GM21723 (cell line): ENCODE results near the gene GTF2H4.
"Not testable (repeated sequence)": the region's sequence is repeated elsewhere in the genome, so short reads cannot be mapped to it uniquely, and the experiment has no call there.

Experiments
- ATAC-seq: cut with Tn5 transposase; IDR thresholded peaks from one replicate; pipeline ENCODE4 v1.9.1; 2021; ENCODE audit warnings: mild to moderate bottlenecking, moderate library complexity; ENCODE audit not compliant: unreplicated experiment

Gene GTF2H4

GRCh38 chr6:30893666-30894065, 14.3 kb upstream of the GTF2H4 start:
- ATAC-seq: no peak

DNA sequence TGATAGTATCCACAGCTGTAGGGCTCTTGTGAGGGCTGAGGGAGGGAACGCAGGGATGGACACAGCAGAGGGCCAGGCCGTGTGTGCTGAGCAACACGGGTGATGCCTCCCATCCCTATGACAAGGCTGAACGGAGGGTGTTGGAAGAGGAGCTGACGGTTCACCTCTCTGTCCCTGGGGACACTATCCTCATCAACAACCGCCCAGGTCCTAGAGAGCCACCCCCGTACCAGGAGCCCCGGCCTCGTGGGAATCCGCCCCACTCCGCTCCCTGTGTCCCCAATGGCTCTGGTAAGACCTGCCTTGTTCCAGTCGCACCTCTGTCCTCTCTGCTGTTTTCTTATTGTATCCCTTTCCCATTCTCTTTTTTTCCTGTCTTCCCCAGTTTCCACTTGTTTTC, 13.6 kb upstream of the GTF2H4 start:
- ATAC-seq: no peak

DNA sequence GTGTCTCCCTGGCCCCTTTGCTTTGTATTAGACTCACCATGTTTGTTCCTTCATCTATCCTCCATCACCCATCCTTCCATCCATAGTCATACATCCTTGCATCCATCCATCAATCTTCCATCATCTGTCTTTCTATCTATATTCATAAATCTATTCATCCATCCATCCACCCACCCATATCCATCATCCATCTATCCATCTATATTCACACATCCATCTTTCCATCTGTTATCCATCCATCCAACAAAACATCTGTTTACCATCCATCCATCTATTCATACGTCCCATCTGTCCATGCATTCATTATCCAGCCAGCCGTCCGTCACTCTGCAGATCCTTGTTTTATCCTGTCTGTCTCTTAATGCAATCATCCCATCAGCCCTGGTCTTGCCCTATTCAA, 13.1 kb upstream of the GTF2H4 start:
- ATAC-seq: no peak

- ATAC-seq: no peak
Measured at GRCh38 chr6:30895343-30895742, 12.7 kb upstream of the GTF2H4 start.

DNA sequence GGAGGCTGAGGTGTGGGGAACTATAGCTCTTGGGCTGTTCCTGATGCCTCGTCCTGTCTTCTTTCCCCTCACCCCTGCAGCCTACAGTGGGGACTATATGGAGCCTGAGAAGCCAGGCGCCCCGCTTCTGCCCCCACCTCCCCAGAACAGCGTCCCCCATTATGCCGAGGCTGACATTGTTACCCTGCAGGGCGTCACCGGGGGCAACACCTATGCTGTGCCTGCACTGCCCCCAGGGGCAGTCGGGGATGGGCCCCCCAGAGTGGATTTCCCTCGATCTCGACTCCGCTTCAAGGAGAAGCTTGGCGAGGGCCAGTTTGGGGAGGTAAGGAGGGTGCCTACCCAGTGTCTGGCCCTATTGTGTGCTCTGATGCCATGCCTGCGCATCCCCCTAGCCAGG, 11.5 kb upstream of the GTF2H4 start:
- no peak for ATAC-seq

DNA sequence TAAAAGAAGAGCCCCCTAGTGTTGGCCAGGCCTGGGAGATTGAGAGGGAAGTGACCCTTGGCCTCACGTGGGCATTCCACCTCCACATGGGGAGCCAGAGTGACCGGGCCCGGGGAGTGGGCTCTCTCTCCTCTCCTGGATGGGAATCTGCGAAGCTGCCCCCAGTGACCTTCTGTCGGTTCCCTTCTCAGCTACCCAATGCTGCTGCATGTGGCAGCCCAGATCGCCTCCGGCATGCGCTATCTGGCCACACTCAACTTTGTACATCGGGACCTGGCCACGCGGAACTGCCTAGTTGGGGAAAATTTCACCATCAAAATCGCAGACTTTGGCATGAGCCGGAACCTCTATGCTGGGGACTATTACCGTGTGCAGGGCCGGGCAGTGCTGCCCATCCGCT, 10.1 kb upstream of the GTF2H4 start:
- no peak for ATAC-seq

DNA sequence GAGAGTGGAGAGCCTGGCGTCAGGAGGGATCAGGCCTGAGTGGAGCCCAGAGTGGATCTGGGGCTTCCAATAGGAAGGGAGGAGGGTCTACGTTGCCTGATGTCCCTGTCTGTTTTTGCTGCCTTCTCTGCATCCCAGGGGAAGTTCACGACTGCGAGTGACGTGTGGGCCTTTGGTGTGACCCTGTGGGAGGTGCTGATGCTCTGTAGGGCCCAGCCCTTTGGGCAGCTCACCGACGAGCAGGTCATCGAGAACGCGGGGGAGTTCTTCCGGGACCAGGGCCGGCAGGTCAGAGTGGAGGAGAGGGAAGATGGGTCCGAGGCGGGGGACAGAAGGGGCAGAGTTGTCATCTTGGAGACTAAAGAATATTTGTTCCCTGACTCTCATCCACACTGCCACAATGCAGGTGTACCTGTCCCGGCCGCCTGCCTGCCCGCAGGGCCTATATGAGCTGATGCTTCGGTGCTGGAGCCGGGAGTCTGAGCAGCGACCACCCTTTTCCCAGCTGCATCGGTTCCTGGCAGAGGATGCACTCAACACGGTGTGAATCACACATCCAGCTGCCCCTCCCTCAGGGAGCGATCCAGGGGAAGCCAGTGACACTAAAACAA, 9.2 kb upstream of the GTF2H4 start:
- ATAC-seq: no peak

DNA sequence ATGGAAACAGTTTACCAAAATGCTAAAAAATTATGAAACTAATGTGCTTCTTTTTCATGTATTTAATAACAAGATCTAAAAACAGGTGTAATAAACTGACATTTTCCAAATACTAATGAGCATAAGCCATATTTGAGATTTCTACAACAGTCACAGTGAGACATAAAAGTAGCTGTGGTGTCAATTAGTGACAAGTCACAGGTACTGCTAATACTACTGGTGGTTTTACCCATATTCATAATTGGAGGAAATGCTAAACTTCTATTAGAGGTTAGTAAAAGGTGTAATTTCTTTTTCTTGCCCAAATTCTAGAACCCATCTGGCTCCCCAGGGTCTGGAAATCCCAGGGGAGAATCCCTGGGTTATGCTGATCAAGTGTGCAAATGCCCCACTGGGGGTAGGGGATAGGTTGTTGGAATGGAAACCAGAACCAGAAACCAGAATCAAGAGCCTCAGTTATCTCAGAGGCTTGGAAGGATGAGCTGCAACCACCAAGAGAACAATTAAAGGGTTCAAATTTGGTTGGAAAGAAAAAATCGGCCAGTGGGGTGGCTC, 7.1 kb upstream of the GTF2H4 start:
- ATAC-seq: no peak

DNA sequence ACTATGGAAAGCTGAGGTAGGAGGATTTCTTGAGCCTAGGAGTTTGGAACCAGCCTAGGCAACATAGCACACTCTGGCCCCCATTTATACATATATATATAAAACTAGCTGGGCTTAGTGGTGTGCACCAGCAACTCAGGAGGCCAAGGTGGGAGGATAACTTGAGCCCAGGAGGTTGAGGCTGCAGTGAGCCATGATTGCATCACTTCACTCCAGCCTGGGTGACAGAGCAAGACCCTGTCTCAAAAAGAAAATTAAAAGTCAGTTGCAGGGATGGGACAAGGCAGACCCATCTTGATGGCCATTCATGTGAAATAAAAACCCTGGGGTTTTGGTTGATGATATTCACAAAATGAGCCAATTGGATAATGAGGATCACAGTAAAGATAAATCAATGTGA, 6.6 kb upstream of the GTF2H4 start:
- no peak for ATAC-seq

DNA sequence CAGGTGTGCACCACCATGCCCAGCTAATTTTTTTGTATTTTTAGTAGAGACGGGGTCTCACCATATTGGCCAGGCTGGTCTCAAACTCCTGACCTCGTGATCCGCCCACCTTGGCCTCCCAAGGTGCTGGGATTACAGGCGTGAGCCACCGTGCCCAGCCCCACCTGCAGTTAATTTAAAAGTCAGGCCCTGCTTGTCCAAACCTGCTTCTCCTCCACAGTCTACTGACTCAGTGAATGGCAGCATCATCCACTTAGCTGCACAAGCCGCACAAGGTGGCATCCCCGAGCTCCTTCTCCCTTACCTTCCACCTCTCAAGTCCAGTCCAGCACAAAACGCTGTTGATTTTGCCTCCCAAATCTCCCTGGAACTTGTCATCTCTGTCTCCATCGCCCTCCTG, 5.8 kb upstream of the GTF2H4 start:
- ATAC-seq: not testable (repeated sequence)

- ATAC-seq: no peak
Measured at GRCh38 chr6:30902709-30903108, 5.3 kb upstream of the GTF2H4 start.

DNA sequence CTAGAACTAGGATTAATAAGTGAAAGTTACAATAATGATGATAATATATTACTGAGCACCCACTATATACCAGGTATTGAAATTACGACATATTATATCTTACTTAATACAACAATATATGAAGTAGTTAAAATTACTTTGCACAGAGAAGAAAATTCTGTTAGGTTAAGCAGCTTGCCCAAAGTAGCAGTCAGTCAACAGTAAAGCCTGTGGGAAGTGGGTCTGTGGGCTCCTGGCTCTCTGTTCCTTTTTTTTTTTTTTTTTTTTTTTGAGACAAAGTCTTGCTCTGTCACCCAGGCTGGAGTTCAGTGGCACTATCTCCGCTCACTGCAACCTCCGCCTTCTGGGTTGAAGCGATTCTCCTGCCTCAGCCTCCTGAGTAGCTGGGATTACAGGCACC, 4.8 kb upstream of the GTF2H4 start:
- no peak for ATAC-seq

DNA sequence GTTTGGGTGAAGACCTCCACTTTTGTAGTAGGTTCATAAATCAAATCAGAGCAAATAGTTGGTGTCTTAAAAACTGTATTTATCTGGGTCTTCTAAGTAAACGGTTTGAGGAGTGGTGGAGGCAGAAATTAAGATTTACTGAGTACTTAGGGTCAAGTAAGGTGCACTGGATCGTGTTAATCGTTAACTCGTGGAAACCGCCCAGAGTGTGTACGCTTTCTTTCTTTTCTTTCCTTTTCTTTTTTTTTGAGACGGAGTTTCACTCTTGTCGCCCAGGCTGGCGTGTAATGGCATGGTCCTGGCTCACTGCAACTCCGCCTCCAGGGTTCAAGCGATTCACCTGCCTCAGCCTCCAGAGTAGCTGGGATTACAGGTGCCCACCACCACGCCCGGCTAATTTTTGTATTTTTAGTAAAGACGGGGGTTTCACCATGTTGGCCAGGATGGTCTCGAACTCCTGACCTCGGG, 683 bp upstream of the GTF2H4 start:
- not testable (repeated sequence) for ATAC-seq

- ATAC-seq: no peak
Measured at GRCh38 chr6:30908700-30909099, 693 bp downstream of the GTF2H4 start.

- ATAC-seq: not testable (repeated sequence)
Measured at GRCh38 chr6:30910473-30910872, 2.5 kb downstream of the GTF2H4 start.

- no peak for ATAC-seq
Measured at GRCh38 chr6:30912746-30913520, 4.9 kb downstream of the GTF2H4 start.

DNA sequence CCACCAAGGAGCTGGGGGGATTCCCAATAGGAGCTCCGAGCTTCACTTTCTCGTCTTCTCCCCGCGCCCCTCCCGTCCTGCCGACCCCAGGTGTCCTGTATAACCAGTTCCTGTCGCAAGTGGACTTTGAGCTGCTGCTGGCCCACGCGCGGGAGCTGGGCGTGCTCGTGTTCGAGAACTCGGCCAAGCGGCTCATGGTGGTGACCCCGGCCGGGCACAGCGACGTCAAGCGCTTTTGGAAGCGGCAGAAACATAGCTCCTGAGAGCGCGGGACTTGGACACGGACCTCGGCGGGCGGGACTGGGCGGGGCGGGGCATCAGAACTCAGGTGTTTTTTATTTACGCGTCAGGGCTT, 5.7 kb downstream of the GTF2H4 start:
- ATAC-seq: peak; percentile 2

- ATAC-seq: peak; percentile 77
Measured at GRCh38 chr6:30914076-30914853, 6.3 kb downstream of the GTF2H4 start, which contains the start of gene VARS2. TSS of gene VARS2 (plus strand) at chr6:30914238. CDS start at chr6:30914837, 599 bp downstream.

DNA sequence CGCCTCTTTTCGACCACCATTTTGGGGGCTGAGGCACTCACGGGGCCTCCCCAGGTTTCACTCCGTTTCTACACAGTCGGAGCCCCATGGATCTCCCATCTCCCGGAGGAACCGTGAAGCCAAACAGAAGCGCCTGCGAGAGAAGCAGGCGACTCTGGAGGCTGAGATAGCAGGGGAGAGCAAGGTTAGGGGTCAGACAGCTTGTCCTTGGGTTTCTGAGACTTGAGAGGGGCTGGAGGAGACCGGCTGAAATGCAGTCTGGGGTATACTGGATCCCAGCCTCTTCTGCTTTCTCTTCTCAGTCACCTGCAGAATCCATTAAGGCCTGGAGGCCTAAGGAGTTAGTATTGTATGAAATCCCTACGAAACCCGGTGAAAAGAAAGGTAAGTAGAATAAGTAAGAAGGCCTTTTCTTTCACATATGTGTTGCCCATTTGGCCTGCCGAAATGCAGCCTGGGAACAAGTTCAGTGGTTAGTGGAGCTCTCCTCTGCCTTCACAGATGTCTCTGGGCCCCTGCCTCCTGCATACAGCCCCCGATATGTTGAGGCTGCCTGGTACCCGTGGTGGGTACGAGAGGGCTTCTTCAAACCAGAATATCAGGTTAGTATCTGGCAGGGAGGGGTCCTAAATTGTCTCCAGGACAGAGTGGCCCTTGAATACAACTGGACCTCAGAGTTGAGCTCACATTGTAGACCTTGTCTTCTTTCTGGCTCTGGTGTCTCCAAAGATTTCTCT, 7.0 kb downstream of the GTF2H4 start:
- no peak for ATAC-seq

DNA sequence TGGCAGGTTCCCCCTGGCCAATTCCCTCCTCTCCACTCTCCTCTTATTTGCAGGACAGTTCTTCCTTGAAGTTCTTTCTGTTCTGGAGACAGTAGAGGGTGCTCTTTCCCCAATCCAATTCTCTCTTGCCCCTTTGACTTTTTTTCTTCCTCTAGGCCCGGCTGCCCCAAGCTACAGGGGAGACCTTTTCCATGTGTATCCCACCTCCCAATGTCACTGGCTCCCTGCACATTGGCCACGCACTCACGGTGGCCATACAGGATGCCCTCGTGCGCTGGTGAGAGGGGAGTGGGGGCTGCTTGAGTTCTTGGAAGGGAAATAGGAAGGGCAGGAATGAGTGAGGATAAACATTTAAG, 7.6 kb downstream of the GTF2H4 start:
- ATAC-seq: no peak

DNA sequence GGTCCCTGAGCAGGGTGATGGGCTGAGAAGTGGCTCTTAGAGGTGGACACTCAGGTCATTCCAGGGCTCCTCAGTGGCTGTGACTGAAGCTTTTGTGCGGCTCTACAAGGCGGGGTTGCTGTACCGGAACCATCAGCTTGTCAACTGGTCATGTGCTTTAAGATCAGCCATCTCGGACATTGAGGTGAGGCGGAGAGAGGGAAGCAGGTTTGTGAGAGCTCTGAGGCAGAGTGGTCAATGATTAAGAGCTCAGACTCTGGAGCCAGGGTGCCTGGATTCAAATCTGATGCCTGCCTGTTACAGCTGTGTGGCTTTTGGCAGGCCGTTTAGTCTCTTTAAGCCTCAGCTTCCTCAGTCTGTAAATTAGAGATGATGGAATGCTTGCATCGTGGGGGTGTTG, 9.0 kb downstream of the GTF2H4 start:
- no peak for ATAC-seq
